Gastroesophageal sphincter (tissue), 4 donors: ENCODE data around the gene CSTF3. TPM values are rescaled to one million over a fixed set of nuclear protein-coding genes. Genes with fewer than 3 reads are reported as not detected.
"Not testable (repeated sequence)": the region's sequence is repeated elsewhere in the genome, so short reads cannot be mapped to it uniquely, and the experiment has no call there.

Source experiments
- ATAC-seq: fragments of 150-250 bp; one replicate; pipeline ENCODE4 v1.9.1; 2016; ENCODE audit warnings: mild to moderate bottlenecking, moderate library complexity
- H3K27ac ChIP-seq, 4 donors: fragments of 200-600 bp; sonication (generic) in 3 of 4; 1 replicate in 3 of 4; 2 replicates in 1 of 4; pipeline ENCODE4 v1.5.1; 2016 to 2019
- H3K27me3 ChIP-seq: fragments of 200-600 bp; sonication (generic); one replicate; pipeline ENCODE4 v1.5.1; 2019
- H3K36me3 ChIP-seq, 2 donors: fragments of 200-600 bp; sonication (generic); one replicate each; pipeline ENCODE4 v1.5.1; 2019; ENCODE audit warnings: control low read depth in 1 of 2
- H3K4me1 ChIP-seq, 3 donors: fragments of 200-600 bp; sonication (generic); 1 replicate in 2 of 3; 2 replicates in 1 of 3; pipeline ENCODE4 v1.5.1; 2016 to 2019; ENCODE audit warnings: control low read depth in 2 of 3
- H3K4me3 ChIP-seq, 2 donors: fragments of 200-600 bp; sonication (generic); one replicate each; pipeline ENCODE4 v1.5.1; 2019; ENCODE audit warnings: mild to moderate bottlenecking in 1 of 2, moderate library complexity in 1 of 2
- H3K9me3 ChIP-seq, 3 donors: fragments of 200-600 bp; sonication (generic); one replicate each; pipeline ENCODE4 v1.5.1; 2017 to 2019; ENCODE audit warnings: control low read depth in 2 of 3
- EP300 ChIP-seq: sonication (generic); formaldehyde crosslinking; IDR thresholded peaks from one replicate; pipeline ENCODE4 v1.6.1; 2017; ENCODE audit warnings: antibody characterized with exemption, mild to moderate bottlenecking
- POLR2A ChIP-seq, 2 donors: fragments of 450-650 bp; IDR thresholded peaks; one replicate each; pipeline ENCODE4 v1.6.1; 2017; ENCODE audit warnings: antibody characterized with exemption in 2 of 2, mild to moderate bottlenecking in 2 of 2, moderate library complexity in 1 of 2
- POLR2AphosphoS5 ChIP-seq: sonication (generic); formaldehyde crosslinking; IDR thresholded peaks from one replicate; pipeline ENCODE4 v1.6.1; 2017; ENCODE audit warnings: antibody characterized with exemption
- WGBS, 2 donors: methylation state at CpG; one replicate each; pipeline ENCODE4 v1.1.5; 2018; ENCODE audit warnings: low coverage in 1 of 2; 5-methylcytosine and 5-hydroxymethylcytosine counted together
- total RNA-seq, 4 donors: library from RNA; depleted of rRNA; stranded (reverse); fragments of >200 nt; gene quantifications; one replicate each; pipeline ENCODE4 v1.1.0, GENCODE V29; 2016
- TF ChIP-seq, protein P1 (sequence below), 4 experiments: fragments of 200-600 bp in 2 of 4; fragments of 450-650 bp in 2 of 4; sonication (generic) in 1 of 4; IDR thresholded peaks; one replicate each; pipeline ENCODE4 v1.5.1; 2017 to 2019; ENCODE audit warnings: antibody characterized with exemption in 4 of 4, mild to moderate bottlenecking in 2 of 4, moderate library complexity in 2 of 4

Gene CSTF3
- total RNA-seq, 4 donors from 2014 or later = 8.3 to 15.4 (median 10.8) TPM

- no peaks in the 10 kb centered on the region for H3K27me3 ChIP-seq
- 84 to 95% methylated on average over 2 of the region's 2 CpGs for WGBS, 2 donors
- no peaks in the 10 kb centered on the region for H3K9me3 ChIP-seq
- no peak for TF ChIP-seq EP300
- TF ChIP-seq, protein P1, sequence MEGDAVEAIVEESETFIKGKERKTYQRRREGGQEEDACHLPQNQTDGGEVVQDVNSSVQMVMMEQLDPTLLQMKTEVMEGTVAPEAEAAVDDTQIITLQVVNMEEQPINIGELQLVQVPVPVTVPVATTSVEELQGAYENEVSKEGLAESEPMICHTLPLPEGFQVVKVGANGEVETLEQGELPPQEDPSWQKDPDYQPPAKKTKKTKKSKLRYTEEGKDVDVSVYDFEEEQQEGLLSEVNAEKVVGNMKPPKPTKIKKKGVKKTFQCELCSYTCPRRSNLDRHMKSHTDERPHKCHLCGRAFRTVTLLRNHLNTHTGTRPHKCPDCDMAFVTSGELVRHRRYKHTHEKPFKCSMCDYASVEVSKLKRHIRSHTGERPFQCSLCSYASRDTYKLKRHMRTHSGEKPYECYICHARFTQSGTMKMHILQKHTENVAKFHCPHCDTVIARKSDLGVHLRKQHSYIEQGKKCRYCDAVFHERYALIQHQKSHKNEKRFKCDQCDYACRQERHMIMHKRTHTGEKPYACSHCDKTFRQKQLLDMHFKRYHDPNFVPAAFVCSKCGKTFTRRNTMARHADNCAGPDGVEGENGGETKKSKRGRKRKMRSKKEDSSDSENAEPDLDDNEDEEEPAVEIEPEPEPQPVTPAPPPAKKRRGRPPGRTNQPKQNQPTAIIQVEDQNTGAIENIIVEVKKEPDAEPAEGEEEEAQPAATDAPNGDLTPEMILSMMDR (IDR thresholded peaks at IDR 0.05) = no peak
- peaks cover 0 to 61% of the 10 kb centered on the region in 2 donors for H3K36me3 ChIP-seq
- H3K4me1 ChIP-seq = no peaks in the 10 kb centered on the region
- H3K27ac ChIP-seq = no peak overlapping the region
- no peak for ATAC-seq
- H3K4me3 ChIP-seq = no peak overlapping the region
Measured at GRCh38 chr11:33052231-33052630, 109.0 kb downstream of the CSTF3 start.

DNA sequence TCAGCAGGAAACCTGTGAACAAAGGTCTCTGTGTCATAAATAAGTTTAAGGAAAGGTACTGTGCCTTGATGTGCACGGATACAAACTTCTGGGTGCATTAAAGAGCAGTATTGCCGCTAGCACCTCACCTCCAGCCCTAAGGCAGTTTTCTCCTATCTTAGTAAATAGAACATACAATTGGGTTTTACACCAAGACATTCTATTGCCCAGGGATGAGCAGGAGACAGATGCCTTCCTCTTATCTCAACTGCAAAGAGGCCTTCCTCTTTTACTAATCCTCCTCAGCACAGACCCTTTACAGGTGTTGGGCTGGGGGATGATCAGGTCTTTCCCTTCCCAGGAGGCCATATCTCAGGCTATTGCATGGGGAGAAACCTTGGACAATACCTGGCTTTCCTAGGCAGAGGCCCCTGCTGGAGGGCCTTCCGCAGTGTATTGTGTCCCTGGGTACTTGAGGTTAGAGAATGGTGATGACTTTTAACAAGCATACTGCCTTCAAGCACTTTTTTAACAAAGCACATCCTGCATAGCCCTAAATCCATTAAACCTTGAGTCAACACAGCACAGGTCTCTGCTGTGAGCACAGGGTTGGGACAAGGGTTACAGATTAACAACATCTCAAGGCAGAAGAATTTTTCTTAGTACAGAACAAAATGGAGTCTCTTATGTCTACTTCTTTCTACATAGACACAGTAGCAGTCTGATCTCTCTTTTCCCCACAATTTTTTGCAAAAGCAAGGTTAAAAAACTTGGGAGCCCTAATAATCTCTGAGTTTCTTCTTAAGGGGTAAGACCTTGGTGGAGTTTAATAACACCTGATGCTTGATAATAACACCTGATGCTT, 111.5 kb downstream of the CSTF3 start:
- Histone ChIP-seq H3K4me1 (peaks cover 0 to 11% (median 0%) of the 10 kb centered on the region in 3 donors), H3K36me3 (peaks cover 0 to 60% of the 10 kb centered on the region in 2 donors)
- not testable (repeated sequence) for ATAC-seq, H3K9me3 ChIP-seq, H3K27ac ChIP-seq, H3K27me3 ChIP-seq, H3K4me3 ChIP-seq
- WGBS, 2 donors = 86 to 95% methylated on average over 2 of the region's 3 CpGs

- Histone ChIP-seq H3K4me1 (peaks cover 0 to 11% (median 0%) of the 10 kb centered on the region in 3 donors), H3K36me3 (peaks cover 0 to 62% of the 10 kb centered on the region in 2 donors)
- not testable (repeated sequence) for H3K27ac ChIP-seq, H3K27me3 ChIP-seq, H3K4me3 ChIP-seq, H3K9me3 ChIP-seq
- WGBS, 2 donors = 78 to 82% methylated on average over 6 of the region's 6 CpGs
- ATAC-seq = peak; percentile 43
Measured at GRCh38 chr11:33048701-33049100, 112.6 kb downstream of the CSTF3 start.

DNA sequence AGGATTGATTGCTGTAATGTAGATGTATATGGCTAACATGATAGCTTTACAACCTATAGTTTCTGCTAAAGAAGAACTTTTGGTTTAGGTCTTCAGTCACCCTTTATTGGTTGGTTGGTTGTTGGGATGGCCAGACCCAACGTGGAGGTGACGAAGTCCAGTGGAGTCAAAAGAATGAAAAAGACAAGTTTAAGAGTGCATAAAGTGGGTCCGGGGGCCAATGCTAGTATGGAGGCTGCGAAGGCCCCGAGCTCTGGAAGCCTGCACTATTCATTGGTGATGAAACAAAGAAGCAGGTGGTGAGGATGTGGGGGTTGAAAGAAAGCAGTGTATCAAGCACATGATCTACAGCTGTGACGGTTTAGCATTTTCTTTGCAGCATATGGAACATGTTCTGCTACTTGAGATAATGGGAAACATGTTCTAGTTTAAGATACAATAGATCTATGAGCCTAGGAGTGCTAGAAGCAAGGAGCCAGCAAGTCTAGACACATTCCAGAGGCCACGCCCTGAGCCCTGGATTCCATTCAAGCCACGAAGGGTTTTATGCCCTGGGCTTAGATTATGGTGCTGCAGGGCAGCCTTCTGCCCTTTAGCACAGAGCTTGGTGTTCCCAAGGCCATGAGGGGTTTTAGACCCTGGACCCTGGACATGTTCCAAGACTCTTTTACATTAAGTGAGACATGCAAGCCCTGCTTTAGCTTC, 115.6 kb downstream of the CSTF3 start:
- Histone ChIP-seq H3K36me3 (peaks cover 0 to 57% of the 10 kb centered on the region in 2 donors), H3K4me1 (peaks cover 3 to 26% (median 5%) of the 10 kb centered on the region in 3 donors), H3K9me3 (no peaks in the 10 kb centered on the region), H3K27ac (no peak overlapping the region), H3K27me3 (no peaks in the 10 kb centered on the region), H3K4me3 (no peak overlapping the region)
- ATAC-seq = no peak
- 73 to 78% methylated on average over 6 to 8 of the region's 8 CpGs for WGBS, 2 donors
- TF ChIP-seq POLR2A (IDR thresholded peaks at IDR 0.05) (no peak), EP300 (no peak), POLR2AphosphoS5 (no peak)
- TF ChIP-seq, protein P1 (IDR thresholded peaks at IDR 0.05) = no peak

DNA sequence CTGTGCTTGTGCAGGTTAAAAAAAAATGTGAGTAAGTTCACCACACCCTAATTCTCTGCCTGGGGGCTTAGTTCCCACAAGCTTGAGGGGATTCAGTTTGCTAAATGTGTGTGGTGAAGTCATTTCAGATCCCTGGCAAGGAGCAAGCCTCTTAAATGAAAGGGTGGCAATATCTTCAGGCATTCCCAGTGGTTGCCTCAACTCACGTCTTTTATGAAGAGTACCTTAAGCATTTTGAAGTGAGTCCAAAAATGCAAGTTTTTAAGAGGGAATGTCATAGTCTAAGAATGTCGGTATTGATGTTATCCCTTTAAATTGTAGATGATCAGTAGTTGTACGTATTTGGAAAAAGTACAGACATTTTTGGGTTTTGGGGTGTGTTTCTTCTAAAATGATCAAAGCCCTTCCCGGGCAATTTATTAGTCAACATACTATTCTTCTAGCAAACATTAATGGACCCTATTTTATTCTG, 117.0 kb downstream of the CSTF3 start:
- Histone ChIP-seq H3K9me3 (no peaks in the 10 kb centered on the region), H3K27ac (no peak overlapping the region), H3K36me3 (peaks cover 0 to 57% of the 10 kb centered on the region in 2 donors), H3K4me1 (peaks cover 3 to 32% (median 6%) of the 10 kb centered on the region in 3 donors), H3K27me3 (no peaks in the 10 kb centered on the region), H3K4me3 (no peak overlapping the region)
- WGBS, 2 donors = 88 to 90% methylated on average over 4 of the region's 4 CpGs
- ATAC-seq = no peak
- TF ChIP-seq, protein P1 (IDR thresholded peaks at IDR 0.05) = no peak
- TF ChIP-seq POLR2A (IDR thresholded peaks at IDR 0.05) = no peak
- TF ChIP-seq POLR2AphosphoS5 = no peak
- TF ChIP-seq EP300 = no peak
